NCI-H748 (cell line): Measurements from ENCODE around the gene GMEB2.
"Not testable (repeated sequence)": the region's sequence is repeated elsewhere in the genome, so short reads cannot be mapped to it uniquely, and the experiment has no call there.

Source experiments
- DNase-seq: peaks from one replicate; lab custom pipeline; 2025; ENCODE audit not compliant: unreplicated experiment; lab: John Stamatoyannopoulos, UW

GMEB2 gene

DNA sequence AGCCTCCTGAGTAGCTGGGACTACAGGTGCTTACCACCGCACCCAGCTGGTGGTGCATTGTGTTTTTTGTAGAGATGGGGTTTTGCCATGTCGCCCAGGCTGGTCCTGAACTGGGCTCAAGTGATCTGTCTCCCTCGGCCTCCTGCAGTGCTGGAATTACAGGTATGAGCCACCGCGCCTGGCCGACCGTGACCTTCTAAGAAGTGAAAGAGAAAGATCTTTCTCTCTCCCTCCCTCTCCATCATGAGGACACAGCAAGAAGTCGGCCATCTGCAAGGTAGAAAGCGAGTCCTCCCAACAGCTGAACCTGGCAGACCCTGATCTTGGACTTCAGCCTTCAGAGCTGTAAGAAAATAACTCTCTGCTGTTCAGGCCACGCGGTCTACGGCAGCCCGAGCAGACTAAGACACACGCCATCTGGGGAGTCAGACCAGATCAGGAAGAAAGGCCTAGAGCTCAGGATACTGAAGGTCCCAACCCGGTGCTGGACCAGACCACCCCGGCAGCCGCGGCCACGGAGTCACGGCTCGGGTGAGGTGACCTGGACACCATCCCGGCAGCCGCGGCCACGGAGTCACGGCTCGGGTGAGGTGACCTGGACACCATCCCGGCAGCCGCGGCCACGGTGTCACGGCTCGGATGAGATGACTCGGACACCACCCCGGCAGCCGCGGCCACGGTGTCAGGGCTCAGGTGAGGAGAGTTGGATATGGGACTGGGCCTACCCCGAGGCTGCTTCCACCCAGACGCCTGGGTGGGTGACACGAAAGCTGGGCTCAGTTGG, 9.6 kb downstream of the GMEB2 start:
- DNase-seq = no peak

DNA sequence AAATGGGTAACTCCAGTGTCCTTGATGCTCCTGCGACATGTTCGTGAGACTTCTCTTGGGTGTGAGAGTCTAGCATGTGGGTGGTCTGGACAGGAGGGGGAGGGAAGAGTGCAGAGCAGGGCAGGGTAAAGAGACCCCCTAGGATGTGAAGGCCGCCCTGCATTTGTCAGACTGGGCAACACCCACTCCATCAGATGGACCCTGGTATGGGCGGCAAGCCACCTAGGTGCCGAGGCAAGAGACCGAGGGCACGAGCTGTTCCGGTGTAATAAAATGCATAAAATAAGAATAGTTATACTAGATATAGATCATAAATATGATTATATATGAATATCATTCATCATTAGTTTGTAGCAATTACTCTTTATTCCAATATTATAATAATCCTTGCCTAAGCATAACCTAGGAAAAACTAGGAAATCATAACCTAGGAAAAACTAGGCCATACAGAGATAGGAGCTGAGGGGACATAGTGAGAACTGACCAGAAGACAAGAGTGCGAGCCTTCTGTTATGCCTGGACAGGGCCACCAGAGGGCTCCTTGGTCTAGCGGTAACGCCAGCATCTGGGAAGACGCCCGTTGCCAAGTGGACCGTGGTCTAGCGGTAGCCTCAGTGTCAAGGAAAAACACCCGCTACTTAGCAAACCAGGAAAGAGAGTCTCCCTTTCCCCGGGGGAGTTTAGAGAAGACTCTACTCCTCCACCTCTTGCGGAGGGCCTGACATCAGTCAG, 12.9 kb downstream of the GMEB2 start:
- peak; percentile 1 for DNase-seq

DNA sequence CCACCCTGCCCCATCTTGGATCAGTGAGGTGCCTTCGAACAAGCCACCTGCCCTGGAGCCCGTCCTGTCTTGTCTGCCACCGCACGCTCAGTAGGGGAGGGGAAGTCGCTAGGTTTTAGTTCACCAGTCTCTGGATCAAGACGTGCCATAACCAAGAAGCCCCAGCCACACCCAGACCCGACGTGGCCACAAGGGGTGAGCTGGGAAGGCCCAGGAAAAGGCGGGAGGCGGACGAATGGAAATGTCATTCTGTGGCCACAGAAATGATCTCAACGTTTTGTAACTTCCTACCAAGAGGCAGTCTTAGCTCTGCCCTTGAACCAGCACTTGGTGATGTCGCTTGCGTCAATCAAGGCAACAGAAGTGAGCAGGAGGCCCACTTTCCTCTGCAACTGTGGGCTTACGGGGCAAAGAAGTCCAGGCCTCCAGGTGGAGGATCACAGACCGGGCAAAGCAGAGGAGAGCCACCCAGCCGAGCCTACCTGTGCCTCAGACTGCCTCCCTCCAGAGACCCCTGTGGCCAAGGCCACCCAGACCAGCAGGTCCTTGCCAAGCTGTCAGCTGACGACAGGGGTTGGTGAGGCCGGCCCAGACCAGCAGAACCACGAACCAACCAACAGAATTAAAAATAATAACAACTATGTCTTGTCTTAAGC, 14.5 kb downstream of the GMEB2 start:
- no peak for DNase-seq

DNA sequence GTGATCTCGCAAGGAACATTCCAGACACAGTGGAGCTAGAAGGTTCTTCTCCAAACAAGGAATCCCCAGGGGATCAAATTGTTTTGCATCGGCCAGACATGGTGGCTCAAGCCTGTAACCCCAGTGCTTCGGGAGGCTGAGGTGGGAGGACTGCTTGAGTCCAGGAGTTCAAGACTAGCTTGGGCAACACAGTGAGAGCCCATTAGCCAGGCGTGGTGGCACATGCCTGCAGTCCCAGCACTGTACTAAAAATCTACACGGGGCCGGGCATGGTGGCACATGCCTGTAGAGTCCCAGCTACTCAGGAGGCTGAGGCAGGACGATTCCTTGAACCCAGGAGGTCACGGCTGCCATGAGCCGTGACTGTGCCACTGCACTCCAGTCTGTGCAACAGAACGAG, 15.3 kb downstream of the GMEB2 start:
- no peak for DNase-seq

DNA sequence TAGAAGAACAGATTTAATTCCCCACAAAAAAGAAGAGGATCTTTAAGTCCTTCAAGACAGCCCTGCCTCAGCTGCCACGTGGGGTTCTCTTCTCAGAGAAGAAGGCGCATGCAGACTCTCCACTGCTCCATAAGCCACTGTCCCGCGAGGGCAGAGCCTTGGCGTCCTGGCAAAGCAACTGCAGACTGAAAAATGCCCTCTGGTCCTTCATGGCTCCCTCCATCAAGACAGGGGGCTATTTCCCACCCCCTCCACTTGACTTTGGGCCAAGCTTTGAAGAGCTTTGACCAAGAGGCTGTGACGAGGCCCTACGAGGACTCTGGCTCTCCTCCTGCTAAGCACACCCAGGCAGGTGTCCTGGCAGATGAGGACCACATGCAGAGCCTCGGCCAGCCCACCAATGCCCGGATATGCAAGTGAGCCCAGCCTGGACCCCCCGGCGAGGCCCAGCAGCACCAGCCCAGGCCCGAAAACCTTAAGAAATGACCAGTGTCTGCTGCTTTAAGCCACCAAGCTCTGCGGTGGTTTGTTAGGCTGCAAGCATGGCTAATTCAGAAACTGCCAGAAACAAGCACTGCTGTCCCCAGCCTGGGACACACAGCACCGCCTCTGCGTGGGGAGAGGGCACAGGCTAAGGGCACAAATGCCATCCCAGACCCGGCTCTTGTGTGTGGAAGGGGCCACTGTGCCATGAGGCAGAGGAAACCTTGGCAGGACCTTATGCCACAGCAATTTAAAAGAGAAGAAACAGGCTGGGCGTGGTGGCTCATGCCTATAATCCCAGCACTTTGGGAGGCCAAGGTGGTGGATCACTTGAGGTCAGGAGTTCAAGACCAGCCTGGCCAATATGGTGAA, 16.1 kb downstream of the GMEB2 start:
- DNase-seq = no peak

DNA sequence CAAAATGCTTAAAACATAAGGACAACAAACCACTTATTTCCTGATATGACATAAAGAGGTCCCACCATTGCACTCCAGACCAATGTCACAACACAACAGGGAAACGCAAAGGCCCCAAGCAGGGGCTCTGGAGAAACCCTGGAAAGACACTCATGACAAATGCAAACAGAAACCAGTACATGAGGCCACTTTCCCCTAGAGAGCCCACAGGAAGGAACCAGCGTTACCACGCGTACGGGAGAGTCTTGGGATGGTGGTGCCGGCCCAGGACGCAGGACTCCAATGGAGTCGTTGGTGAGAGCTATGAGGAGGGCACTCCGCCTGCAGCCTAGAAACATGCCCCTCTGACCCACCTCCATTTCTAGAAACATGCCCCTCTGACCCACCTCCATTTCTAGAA, 20.2 kb downstream of the GMEB2 start:
- no peak for DNase-seq

DNA sequence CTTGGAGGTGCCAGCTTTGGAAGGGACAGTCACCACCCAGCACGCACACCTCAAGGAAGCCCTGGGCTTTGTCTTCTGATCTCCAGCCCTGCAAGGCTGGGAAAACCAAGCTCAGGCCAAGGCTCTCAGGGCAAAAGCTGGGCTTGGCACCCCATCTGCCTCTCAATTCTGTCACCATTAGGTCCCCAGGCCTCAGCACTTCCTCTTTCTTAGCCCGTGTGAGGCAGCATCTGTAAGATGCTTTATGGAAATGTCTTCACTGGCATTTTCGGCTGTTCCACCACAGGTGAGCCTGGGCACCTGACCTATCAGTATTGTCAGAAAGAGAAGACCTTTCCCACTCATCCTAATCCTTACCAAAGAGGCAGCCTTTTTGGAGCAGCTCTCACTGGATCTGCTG, 24.6 kb downstream of the GMEB2 start:
- no peak for DNase-seq

DNA sequence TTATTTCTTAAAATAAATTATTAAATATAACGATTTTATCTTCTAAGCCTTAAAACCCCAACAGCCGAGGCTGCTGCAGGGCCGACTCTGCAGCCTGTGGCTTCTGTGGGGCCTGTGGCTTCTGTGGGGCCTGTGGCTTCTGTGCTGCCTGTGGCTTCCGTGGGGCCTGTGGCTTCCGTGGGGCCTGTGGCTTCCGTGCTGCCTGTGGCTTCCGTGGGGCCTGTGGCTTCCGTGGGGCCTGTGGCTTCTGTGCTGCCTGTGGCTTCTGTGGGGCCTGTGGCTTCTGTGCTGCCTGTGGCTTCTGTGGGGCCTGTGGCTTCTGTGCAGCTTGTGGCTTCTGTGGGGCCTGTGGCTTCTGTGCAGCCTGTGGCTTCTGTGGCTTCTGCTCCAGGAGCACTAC, 25.2 kb downstream of the GMEB2 start:
- not testable (repeated sequence) for DNase-seq

DNA sequence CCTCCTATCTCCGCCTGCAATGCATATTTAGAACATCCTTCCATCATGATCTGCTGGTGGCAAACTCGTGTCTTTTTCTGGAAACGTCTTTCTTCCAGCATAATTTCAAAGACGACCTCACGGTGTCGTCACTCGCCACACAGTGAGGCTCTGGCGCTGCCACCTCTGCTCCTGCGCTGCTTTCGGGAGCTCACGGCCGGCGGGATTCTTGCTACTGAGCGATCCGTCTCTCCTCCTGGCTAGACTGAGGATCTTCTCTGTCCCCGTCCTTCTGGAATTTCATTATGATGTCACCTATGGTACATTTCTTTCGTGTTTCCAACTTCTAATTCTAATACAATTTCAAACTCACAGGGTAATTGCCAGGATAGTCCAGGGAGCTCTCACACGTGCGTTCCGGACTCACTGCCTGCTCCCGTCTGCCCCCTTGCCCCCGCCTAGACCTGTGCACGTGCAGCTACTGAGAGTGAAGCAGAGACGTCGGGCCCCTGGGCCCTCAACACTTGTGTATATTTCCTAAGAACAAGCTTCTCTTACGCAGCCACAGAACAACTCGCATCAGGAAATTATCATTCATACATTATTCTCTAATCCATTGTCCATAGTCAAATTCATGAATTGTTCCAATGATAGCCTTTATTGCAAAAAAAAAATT, 27.4 kb downstream of the GMEB2 start:
- DNase-seq = no peak

DNA sequence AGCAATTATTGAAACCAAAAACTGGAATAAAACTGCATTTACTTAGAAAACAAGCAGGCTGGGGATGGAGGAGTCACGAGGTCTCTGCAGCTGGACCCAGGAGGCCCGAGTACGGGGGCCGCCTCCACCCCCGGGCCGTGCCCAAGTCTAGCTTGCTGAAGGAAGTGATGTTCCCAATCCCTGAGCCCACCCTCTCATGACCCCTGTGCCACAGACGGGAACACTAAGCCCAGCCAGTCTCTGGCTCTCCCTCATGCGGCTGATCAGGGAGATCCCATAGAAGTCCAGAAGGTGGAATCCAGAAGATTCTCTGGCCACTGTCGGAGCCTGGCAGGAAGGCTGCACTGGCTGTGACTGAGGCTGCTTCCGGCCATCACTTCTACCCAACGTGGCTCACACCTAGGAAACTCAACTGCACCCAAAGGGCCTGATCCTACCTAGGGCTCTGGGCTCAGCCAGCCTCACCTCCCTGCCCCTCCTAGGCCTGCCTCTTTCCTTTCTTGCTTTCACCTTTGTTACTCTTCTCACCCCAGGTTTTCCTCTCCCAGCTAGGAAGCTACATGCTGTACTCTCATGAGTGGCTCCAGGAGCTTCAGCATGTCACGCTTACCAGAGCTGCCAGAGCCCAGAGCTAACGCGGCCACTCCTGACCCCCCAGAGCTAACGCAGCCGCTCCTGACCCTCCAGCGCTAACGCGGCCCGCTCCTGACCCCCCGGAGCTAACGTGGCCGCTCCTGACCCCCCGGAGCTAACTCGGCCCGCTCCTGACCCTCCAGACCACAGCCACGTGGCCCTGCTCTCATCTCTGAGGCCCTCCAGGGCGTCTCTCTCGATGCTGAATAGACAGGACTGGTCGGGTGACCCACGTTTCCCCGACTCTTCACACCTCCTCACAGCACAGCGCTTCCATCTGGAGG, 28.2 kb downstream of the GMEB2 start:
- no peak for DNase-seq

DNA sequence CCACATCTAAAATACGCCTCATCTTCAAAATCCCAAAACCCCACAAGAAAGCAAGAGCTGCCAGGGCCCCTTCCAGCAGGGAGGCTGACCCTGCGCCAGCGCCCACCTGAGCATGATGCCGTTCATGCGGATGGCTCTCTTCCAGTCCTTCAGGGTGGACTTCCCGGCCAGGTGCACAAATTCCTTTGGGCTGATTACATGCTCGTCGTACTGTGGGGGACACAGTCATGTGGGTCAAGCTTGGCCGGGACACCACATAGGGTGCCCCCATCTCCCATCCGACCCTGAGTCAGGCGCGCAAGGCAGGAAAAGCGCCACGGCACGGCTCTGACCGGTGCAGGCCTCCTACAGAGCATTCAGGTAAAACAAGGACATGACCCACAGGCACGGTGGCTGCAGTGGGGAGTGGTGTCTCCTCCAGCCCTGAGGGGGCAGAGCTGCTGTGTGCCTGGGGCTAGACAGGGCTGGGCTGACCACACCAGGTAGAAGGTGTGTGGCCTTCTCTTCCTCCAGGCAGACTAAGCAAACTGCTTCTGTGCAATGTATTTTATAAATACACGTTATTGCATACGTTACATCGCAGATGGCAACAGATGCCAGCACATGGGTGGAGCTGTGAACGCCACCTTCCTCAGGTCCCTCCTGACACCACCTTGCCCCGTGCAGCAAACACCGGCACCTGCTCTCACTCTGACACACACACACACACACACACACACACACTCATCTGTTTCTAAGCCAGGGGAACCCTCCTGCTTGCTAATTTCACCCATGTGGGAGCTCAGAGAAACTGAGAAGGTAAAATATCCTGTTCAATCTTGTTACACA, 29.0 kb downstream of the GMEB2 start:
- no peak for DNase-seq

DNA sequence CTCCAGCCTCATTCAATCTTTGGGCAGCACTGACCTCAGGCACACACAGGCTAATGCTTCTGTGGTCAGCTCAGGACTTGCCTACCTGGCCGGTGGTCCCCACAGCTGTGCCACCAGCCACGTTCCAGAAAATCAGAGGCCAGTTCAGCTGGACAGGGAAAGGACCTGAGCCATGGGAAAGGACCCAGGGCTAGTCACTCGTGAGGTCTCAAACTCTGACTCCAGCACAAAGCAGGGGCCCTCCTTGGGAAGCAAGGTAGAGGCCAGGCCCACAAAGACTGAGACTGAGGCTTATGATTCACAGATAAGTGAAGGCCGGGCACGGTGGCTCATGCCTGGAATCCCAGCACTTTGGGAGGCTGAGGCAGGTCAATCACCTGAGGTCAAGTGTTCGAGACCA, 30.5 kb downstream of the GMEB2 start:
- DNase-seq = no peak

DNA sequence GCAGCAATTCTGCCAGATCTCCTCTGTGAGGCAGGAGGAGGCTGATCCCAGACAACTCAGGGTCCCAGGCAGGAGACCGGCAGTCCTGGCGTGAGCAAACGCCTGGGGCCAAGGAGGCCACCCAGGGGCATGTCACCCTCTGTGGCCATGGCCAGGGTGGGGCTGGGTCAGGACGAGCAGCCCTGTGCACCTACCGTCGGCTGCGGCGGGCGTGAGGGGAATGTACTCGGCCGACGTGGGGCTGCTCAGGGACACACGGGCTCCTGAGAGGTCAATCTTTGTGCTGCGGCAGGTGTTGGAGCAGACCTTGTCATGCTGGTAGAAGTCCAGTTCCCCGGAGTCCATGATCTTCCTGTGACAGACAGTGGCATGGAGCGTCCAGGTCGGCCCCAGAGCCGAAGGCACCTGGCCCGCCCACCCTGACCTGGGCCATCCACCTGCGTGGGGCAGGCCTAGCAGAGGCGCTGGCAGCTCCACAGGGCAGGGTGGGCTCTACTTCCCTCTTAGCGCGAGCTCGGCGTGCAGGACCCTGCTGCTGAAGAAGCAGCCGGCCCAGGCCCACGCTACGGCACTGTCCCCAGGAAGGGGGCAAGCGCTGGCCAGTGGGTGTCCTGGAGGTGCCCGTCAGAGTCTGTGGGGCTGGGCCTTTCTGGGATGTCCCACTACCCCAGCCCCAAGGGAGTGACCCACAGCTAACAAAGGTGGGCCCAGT, 31.3 kb downstream of the GMEB2 start:
- no peak for DNase-seq

DNA sequence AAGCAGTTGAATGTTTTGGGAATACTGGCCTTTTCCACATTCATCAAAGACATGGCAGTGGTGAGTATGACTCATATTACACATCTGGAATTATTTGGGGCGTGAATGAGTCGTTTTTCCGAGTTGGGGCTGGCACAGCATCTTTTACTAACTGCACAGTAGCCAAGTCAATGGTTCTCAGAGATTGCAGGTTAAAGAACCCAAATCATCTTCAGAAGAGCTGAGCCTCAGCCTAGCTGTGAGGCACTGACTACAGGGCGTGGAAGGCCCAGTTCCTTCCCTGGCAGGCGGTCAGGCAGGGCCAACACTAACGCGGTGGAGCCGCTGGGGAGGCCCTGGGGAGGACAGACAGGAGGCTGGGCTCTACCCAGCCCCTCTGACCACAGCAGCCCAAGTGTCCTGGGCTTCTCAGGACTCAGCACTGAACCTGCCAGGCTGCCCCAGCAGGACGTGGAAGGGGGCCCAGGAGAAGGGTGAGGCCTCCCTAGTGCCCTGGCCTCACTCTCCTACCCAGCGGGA, 32.8 kb downstream of the GMEB2 start:
- DNase-seq = no peak

DNA sequence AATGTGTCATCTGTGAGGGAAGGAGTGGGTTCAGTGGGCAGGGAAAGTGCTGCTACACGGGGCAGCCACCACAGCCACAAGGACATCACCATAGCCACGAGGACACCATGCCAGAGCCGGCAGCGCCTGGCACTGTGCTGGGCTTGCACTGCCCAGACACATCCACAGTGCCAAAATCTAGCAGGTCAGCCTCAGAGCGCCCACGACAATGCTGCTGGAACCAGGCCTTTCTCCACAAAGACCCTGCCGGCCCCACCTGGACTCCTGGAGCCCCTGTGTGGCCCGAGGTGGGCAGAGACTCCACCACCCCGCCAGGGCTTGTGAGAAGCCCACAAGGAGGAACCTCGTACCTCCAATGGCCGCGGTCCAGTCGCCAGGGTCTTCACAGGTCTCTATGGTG, 34.2 kb downstream of the GMEB2 start:
- DNase-seq = no peak

DNA sequence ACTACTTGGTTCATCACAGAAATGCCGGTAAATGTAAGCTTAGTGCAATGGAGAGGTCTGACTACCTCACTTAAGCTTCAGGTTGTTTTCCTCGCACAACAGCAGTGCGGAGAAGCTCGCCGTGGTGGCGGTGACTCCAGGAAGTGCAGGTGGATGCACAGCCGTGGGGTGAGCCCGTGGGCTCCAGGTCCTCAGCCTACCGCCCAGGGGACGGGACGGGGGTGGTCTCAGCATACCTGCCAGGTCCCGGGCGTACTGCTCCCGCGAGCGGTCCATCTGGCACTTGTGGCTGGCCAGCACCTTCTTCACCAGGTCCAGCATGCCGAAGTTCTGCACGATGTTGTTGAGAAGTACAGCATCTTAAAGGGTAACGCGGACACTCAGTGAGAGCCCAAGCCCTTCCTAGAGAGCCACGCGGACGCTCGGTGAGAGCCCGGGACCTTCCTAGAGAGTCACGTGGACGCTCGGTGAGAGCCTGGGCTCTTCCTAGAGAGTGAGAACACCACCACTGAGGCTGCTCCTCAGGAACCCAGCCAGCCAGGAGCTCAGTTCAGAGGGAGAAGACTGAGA, 35.0 kb downstream of the GMEB2 start:
- DNase-seq = no peak

DNA sequence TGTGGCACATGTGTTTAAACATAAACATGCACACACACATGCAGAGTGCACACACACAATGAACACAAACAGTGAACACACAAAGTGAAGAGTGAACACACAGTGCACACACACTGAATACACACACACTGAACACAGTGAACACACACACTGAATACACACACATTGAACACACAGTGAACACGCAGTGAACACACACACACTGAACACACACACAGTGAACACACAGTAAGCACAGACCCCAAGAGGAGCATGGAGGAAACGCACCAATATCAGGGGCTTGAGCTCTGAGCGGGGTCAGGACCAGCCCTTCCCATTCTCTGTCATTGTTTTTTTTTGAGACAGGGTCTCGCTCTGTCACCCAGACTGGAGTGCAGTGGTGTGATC, 35.8 kb downstream of the GMEB2 start:
- no peak for DNase-seq
